ENCODE measurements around the gene DDX18. TPM values are rescaled to one million over a fixed set of nuclear protein-coding genes. Genes with fewer than 3 reads are reported as not detected.

The DDX18 gene
- total RNA-seq, 2 donors from 2014 or later = 33.2 to 48.2 TPM

DNA sequence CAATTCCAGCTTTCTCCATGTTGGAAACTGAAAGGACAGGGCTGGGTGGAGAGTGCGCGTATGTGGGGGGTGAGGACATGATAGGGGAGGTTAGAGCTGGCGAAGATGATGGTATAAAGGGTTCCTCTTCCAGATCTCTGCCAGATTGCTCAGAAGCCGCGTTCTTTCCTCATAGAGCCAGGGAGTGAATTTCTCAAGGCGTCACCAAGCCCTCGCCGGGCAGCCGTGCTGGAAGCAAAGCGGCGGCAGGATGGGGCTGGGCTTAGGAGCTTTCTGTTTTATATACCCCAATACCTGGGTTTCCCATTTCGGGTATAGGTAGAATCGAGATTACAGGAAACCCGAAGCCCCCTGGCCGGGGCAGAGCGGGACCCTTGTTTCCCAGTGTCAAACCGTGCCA lies 43.8 kb downstream of the DDX18 start:
- 70% methylated on average over 16 of the region's 17 CpGs for WGBS
- Histone ChIP-seq H3K4me1 (replicated peaks) (no peaks in the 10 kb centered on the region), H3K9me3 (no peaks in the 10 kb centered on the region), H3K27ac (no peak overlapping the region), H3K4me3 (no peak overlapping the region), H3K27me3 (replicated peaks; ENCODE audit: insufficient read depth) (peaks cover 5% of the 10 kb centered on the region), H3K36me3 (no peaks in the 10 kb centered on the region)
- TF ChIP-seq POLR2A (IDR thresholded peaks at IDR 0.05) = no peak
- TF ChIP-seq, protein P1, sequence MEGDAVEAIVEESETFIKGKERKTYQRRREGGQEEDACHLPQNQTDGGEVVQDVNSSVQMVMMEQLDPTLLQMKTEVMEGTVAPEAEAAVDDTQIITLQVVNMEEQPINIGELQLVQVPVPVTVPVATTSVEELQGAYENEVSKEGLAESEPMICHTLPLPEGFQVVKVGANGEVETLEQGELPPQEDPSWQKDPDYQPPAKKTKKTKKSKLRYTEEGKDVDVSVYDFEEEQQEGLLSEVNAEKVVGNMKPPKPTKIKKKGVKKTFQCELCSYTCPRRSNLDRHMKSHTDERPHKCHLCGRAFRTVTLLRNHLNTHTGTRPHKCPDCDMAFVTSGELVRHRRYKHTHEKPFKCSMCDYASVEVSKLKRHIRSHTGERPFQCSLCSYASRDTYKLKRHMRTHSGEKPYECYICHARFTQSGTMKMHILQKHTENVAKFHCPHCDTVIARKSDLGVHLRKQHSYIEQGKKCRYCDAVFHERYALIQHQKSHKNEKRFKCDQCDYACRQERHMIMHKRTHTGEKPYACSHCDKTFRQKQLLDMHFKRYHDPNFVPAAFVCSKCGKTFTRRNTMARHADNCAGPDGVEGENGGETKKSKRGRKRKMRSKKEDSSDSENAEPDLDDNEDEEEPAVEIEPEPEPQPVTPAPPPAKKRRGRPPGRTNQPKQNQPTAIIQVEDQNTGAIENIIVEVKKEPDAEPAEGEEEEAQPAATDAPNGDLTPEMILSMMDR (IDR thresholded peaks at IDR 0.05) = no peak
- TF ChIP-seq POLR2AphosphoS5 (IDR thresholded peaks at IDR 0.05) = no peak
- DNase-seq (ENCODE audit: low spot score) = no peak
- intact Hi-C loops (cut with DNase I) = no loop called here

DNA sequence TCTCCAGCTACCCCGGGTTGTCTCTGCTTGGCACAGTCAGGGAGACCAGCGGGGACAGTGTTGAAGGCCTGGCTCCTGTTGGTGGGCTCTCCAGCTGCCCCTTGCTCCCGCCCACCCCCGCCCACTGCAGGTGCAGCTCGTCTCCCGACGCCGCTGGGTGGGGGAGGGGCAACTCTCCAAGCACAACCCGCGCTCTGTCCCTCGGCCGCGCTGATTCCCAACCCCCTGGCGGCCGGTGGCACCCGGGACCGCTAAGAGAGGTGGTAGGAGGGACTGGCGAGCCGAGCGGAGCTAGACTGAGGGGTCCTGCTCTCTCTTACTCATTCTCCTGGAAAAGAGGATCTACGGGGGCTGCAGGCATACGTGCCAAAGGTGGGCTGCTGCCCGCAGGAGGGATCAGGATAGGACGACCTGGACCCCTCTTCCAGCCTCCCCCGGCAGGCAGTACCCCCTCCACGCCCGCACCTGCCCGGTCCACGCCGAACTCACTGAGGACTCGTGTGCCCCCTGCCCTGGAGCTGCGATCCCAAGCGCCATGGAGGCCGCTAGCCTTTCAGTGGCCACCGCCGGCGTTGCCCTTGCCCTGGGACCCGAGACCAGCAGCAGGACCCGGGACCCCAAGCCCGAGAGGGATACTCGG lies 44.5 kb downstream of the DDX18 start:
- DNase-seq (ENCODE audit: low spot score) = no peak
- H3K4me1 ChIP-seq (replicated peaks) = no peaks in the 10 kb centered on the region
- TF ChIP-seq, protein P1 (IDR thresholded peaks at IDR 0.05) = no peak
- no peak for TF ChIP-seq POLR2AphosphoS5 (IDR thresholded peaks at IDR 0.05)
- TF ChIP-seq POLR2A (IDR thresholded peaks at IDR 0.05) = no peak
- H3K36me3 ChIP-seq = no peaks in the 10 kb centered on the region
- no peaks in the 10 kb centered on the region for H3K9me3 ChIP-seq
- no peak overlapping the region for H3K4me3 ChIP-seq
- WGBS = 48% methylated on average over 34 of the region's 41 CpGs
- H3K27me3 ChIP-seq (replicated peaks; ENCODE audit: insufficient read depth) = peaks cover 5% of the 10 kb centered on the region
- no peak overlapping the region for H3K27ac ChIP-seq
- intact Hi-C loops (cut with DNase I) = no loop called here

DNA sequence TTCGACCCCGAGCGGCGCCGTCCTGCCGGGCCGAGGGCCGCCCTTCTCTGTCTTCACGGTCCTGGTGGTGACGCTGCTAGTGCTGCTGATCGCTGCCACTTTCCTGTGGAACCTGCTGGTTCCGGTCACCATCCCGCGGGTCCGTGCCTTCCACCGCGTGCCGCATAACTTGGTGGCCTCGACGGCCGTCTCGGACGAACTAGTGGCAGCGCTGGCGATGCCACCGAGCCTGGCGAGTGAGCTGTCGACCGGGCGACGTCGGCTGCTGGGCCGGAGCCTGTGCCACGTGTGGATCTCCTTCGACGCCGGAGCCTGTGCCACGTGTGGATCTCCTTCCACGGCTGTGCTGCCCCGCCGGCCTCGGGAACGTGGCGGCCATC lies 45.0 kb downstream of the DDX18 start:
- 52% methylated on average over 23 of the region's 44 CpGs for WGBS
- TF ChIP-seq POLR2A (IDR thresholded peaks at IDR 0.05) (no peak), POLR2AphosphoS5 (IDR thresholded peaks at IDR 0.05) (no peak)
- TF ChIP-seq, protein P1 (IDR thresholded peaks at IDR 0.05) = no peak
- Histone ChIP-seq H3K4me1 (replicated peaks) (no peaks in the 10 kb centered on the region), H3K27ac (no peak overlapping the region), H3K4me3 (no peak overlapping the region), H3K9me3 (no peaks in the 10 kb centered on the region), H3K36me3 (no peaks in the 10 kb centered on the region), H3K27me3 (replicated peaks; ENCODE audit: insufficient read depth) (peaks cover 5% of the 10 kb centered on the region)
- intact Hi-C loops (cut with DNase I) = no loop called here
- DNase-seq (ENCODE audit: low spot score) = no peak

DNA sequence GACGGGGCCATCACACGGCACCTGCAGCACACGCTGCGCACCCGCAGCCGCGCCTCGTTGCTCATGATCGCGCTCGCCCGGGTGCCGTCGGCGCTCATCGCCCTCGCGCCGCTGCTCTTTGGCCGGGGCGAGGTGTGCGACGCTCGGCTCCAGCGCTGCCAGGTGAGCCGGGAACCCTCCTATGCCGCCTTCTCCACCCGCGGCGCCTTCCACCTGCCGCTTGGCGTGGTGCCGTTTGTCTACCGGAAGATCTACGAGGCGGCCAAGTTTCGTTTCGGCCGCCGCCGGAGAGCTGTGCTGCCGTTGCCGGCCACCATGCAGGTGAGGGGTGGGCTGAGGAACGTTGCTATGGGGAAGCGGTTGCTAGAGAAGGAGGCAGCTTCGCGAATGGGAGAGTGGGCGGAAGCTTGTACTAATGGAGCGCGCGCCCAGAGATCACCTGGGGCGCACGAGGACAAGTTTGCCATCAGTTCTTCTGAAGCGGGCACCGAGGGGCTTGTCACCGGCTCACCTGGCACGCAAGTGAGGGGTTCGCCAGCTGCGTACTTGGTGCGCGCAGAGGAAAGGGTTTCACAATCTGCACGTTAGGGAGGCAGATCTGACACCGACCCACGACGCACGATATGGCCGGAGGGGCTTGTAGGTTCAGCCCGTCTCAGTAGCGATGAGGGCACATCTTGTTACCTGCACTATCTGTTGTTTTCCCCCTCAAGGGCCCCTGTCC lies 45.6 kb downstream of the DDX18 start:
- H3K4me1 ChIP-seq (replicated peaks) = no peaks in the 10 kb centered on the region
- TF ChIP-seq, protein P1 (IDR thresholded peaks at IDR 0.05) = no peak
- no peak for TF ChIP-seq POLR2AphosphoS5 (IDR thresholded peaks at IDR 0.05)
- TF ChIP-seq POLR2A (IDR thresholded peaks at IDR 0.05) = no peak
- intact Hi-C loops (cut with DNase I) = no loop called here
- H3K27me3 ChIP-seq (replicated peaks; ENCODE audit: insufficient read depth) = peaks cover 5% of the 10 kb centered on the region
- WGBS = 43% methylated on average over 68 of the region's 69 CpGs
- no peaks in the 10 kb centered on the region for H3K9me3 ChIP-seq
- no peaks in the 10 kb centered on the region for H3K36me3 ChIP-seq
- DNase-seq (ENCODE audit: low spot score) = no peak
- H3K27ac ChIP-seq = no peak overlapping the region
- H3K4me3 ChIP-seq = peak overlapping the region in 1 of 2 donors; percentile 11

DNA sequence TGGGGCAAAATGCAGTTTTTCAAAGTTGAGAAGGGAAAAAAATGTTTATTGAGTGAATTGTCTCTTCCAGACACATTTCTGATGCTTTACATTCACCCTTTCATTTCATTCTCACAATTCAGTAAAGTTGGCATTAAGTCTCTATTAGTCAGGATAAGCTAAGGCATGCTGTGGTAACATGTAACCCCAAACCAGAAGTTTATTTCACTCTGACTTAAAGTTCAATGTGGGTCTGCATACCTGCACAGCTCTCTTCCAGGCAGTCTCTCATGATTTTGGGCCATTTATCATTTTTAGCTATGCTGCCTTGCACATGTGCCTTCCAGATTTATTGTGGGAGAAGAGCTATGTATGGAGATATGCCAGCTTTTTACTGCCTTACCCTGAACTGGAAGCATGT lies 48.0 kb downstream of the DDX18 start:
- Histone ChIP-seq H3K27me3 (replicated peaks; ENCODE audit: insufficient read depth) (peaks cover 5% of the 10 kb centered on the region), H3K9me3 (no peaks in the 10 kb centered on the region), H3K36me3 (no peaks in the 10 kb centered on the region), H3K27ac (no peak overlapping the region), H3K4me3 (no peak overlapping the region), H3K4me1 (replicated peaks) (no peaks in the 10 kb centered on the region)
- no peak for DNase-seq (ENCODE audit: low spot score)
- intact Hi-C loops (cut with DNase I) = no loop called here
- TF ChIP-seq, protein P1 (IDR thresholded peaks at IDR 0.05) = no peak
- no peak for TF ChIP-seq POLR2AphosphoS5 (IDR thresholded peaks at IDR 0.05)
- no peak for TF ChIP-seq POLR2A (IDR thresholded peaks at IDR 0.05)
